ENCODE data around the gene OR2AT4.

The OR2AT4 gene

GRCh38 chr11:75096456-75097172 lies at the start of gene OR2AT4:
OR2AT4 (minus strand) TSS chr11:75096876.
- H3K4me1 ChIP-seq (ENCODE audit: control insufficient read depth, insufficient read depth, low read length) = 0 out of 2 replicates have a peak, but pooled peaks cover 3% of the 10 kb centered on the region
- no peaks in the 10 kb centered on the region for H3K27me3 ChIP-seq (ENCODE audit: control insufficient read depth, insufficient read depth, low read length)
- H3K4me3 ChIP-seq (ENCODE audit: low read depth, low read length) = no peak within 1 kb of the TSS
- peaks cover 6% of the 10 kb centered on the region; the same call in 1 of the 2 replicates for H3K9me3 ChIP-seq (ENCODE audit: control insufficient read depth, insufficient read depth, low read depth, low read length)
- no peak within 1 kb of the TSS for H3K9ac ChIP-seq (ENCODE audit: low read length)
- H3K36me3 ChIP-seq (ENCODE audit: control insufficient read depth, insufficient read depth, low read length) = no peaks in the 10 kb centered on the region
- no peak within 1 kb of the TSS for H3K27ac ChIP-seq (ENCODE audit: low read depth, low read length)

- Histone ChIP-seq H3K9me3 (ENCODE audit: control insufficient read depth, insufficient read depth, low read depth, low read length) (no peaks in the 10 kb centered on the region), H3K36me3 (ENCODE audit: control insufficient read depth, insufficient read depth, low read length) (no peaks in the 10 kb centered on the region), H3K27me3 (ENCODE audit: control insufficient read depth, insufficient read depth, low read length) (no peaks in the 10 kb centered on the region), H3K4me1 (ENCODE audit: control insufficient read depth, insufficient read depth, low read length) (peaks cover 11% of the 10 kb centered on the region), H3K4me3 (ENCODE audit: low read depth, low read length) (no peak overlapping the region), H3K27ac (ENCODE audit: low read depth, low read length) (no peak overlapping the region), H3K9ac (ENCODE audit: low read length) (no peak overlapping the region)
Measured at GRCh38 chr11:75145972-75146519, 49.4 kb upstream of the OR2AT4 start.

GRCh38 chr11:75145196-75145971 lies 48.7 kb upstream of the OR2AT4 start:
- no peak overlapping the region for H3K9ac ChIP-seq (ENCODE audit: low read length)

GRCh38 chr11:75144716-75145014 lies 48.0 kb upstream of the OR2AT4 start:
- H3K9me3 ChIP-seq (ENCODE audit: control insufficient read depth, insufficient read depth, low read depth, low read length) = no peaks in the 10 kb centered on the region
- no peak overlapping the region for H3K4me3 ChIP-seq (ENCODE audit: low read depth, low read length)
- H3K4me1 ChIP-seq (ENCODE audit: control insufficient read depth, insufficient read depth, low read length) = peaks cover 11% of the 10 kb centered on the region
- H3K27ac ChIP-seq (ENCODE audit: low read depth, low read length) = no peak overlapping the region
- no peaks in the 10 kb centered on the region for H3K27me3 ChIP-seq (ENCODE audit: control insufficient read depth, insufficient read depth, low read length)
- H3K9ac ChIP-seq (ENCODE audit: low read length) = no peak overlapping the region
- H3K36me3 ChIP-seq (ENCODE audit: control insufficient read depth, insufficient read depth, low read length) = no peaks in the 10 kb centered on the region

More at GRCh38 chr11:75145196-75145971, 48.7 kb upstream of the OR2AT4 start:
- Histone ChIP-seq H3K4me1 (ENCODE audit: control insufficient read depth, insufficient read depth, low read length) (peaks cover 11% of the 10 kb centered on the region), H3K4me3 (ENCODE audit: low read depth, low read length) (no peak overlapping the region), H3K36me3 (ENCODE audit: control insufficient read depth, insufficient read depth, low read length) (no peaks in the 10 kb centered on the region), H3K27ac (ENCODE audit: low read depth, low read length) (no peak overlapping the region), H3K9me3 (ENCODE audit: control insufficient read depth, insufficient read depth, low read depth, low read length) (no peaks in the 10 kb centered on the region), H3K27me3 (ENCODE audit: control insufficient read depth, insufficient read depth, low read length) (no peaks in the 10 kb centered on the region)

GRCh38 chr11:75143420-75143731 lies 46.7 kb upstream of the OR2AT4 start:
- Histone ChIP-seq H3K27ac (ENCODE audit: low read depth, low read length) (no peak overlapping the region), H3K9ac (ENCODE audit: low read length) (no peak overlapping the region), H3K4me3 (ENCODE audit: low read depth, low read length) (no peak overlapping the region), H3K9me3 (ENCODE audit: control insufficient read depth, insufficient read depth, low read depth, low read length) (no peaks in the 10 kb centered on the region), H3K27me3 (ENCODE audit: control insufficient read depth, insufficient read depth, low read length) (0 out of 2 replicates have a peak, but pooled peaks cover under 1% of the 10 kb centered on the region), H3K36me3 (ENCODE audit: control insufficient read depth, insufficient read depth, low read length) (no peaks in the 10 kb centered on the region), H3K4me1 (ENCODE audit: control insufficient read depth, insufficient read depth, low read length) (peaks cover 11% of the 10 kb centered on the region)

GRCh38 chr11:75142714-75143419 lies 46.2 kb upstream of the OR2AT4 start:
- Histone ChIP-seq H3K4me1 (ENCODE audit: control insufficient read depth, insufficient read depth, low read length) (peaks cover 11% of the 10 kb centered on the region), H3K36me3 (ENCODE audit: control insufficient read depth, insufficient read depth, low read length) (no peaks in the 10 kb centered on the region), H3K9me3 (ENCODE audit: control insufficient read depth, insufficient read depth, low read depth, low read length) (no peaks in the 10 kb centered on the region), H3K27me3 (ENCODE audit: control insufficient read depth, insufficient read depth, low read length) (peaks cover 6% of the 10 kb centered on the region; the same call in 1 of the 2 replicates), H3K4me3 (ENCODE audit: low read depth, low read length) (no peak overlapping the region), H3K27ac (ENCODE audit: low read depth, low read length) (no peak overlapping the region), H3K9ac (ENCODE audit: low read length) (no peak overlapping the region)

GRCh38 chr11:75141166-75141565 lies 44.5 kb upstream of the OR2AT4 start:
- no peak overlapping the region for H3K27ac ChIP-seq (ENCODE audit: low read depth, low read length)

GRCh38 chr11:75140269-75141138 lies 43.8 kb upstream of the OR2AT4 start:
- Histone ChIP-seq H3K27me3 (ENCODE audit: control insufficient read depth, insufficient read depth, low read length) (peaks cover 7% of the 10 kb centered on the region; the same call in 1 of the 2 replicates), H3K27ac (ENCODE audit: low read depth, low read length) (no peak overlapping the region), H3K9ac (ENCODE audit: low read length) (no peak overlapping the region), H3K36me3 (ENCODE audit: control insufficient read depth, insufficient read depth, low read length) (no peaks in the 10 kb centered on the region), H3K4me3 (ENCODE audit: low read depth, low read length) (no peak overlapping the region), H3K4me1 (ENCODE audit: control insufficient read depth, insufficient read depth, low read length) (peaks cover 11% of the 10 kb centered on the region), H3K9me3 (ENCODE audit: control insufficient read depth, insufficient read depth, low read depth, low read length) (no peaks in the 10 kb centered on the region)

More at GRCh38 chr11:75141166-75141565, 44.5 kb upstream of the OR2AT4 start:
- H3K9me3 ChIP-seq (ENCODE audit: control insufficient read depth, insufficient read depth, low read depth, low read length) = no peaks in the 10 kb centered on the region
- peaks cover 11% of the 10 kb centered on the region for H3K4me1 ChIP-seq (ENCODE audit: control insufficient read depth, insufficient read depth, low read length)
- H3K4me3 ChIP-seq (ENCODE audit: low read depth, low read length) = no peak overlapping the region
- H3K27me3 ChIP-seq (ENCODE audit: control insufficient read depth, insufficient read depth, low read length) = peaks cover 7% of the 10 kb centered on the region; the same call in 1 of the 2 replicates
- H3K9ac ChIP-seq (ENCODE audit: low read length) = no peak overlapping the region
- no peaks in the 10 kb centered on the region for H3K36me3 ChIP-seq (ENCODE audit: control insufficient read depth, insufficient read depth, low read length)

- H3K36me3 ChIP-seq (ENCODE audit: control insufficient read depth, insufficient read depth, low read length) = no peaks in the 10 kb centered on the region
- no peaks in the 10 kb centered on the region for H3K4me1 ChIP-seq (ENCODE audit: control insufficient read depth, insufficient read depth, low read length)
- peaks cover 3% of the 10 kb centered on the region; the same call in 1 of the 2 replicates for H3K9me3 ChIP-seq (ENCODE audit: control insufficient read depth, insufficient read depth, low read depth, low read length)
- H3K9ac ChIP-seq (ENCODE audit: low read length) = no peak overlapping the region
- H3K27me3 ChIP-seq (ENCODE audit: control insufficient read depth, insufficient read depth, low read length) = peaks cover 7% of the 10 kb centered on the region; the same call in 1 of the 2 replicates
- no peak overlapping the region for H3K27ac ChIP-seq (ENCODE audit: low read depth, low read length)
- H3K4me3 ChIP-seq (ENCODE audit: low read depth, low read length) = no peak overlapping the region
Measured at GRCh38 chr11:75135651-75136050, 39.0 kb upstream of the OR2AT4 start.

GRCh38 chr11:75135021-75135650 lies 38.5 kb upstream of the OR2AT4 start:
- H3K36me3 ChIP-seq (ENCODE audit: control insufficient read depth, insufficient read depth, low read length) = no peaks in the 10 kb centered on the region
- peaks cover 3% of the 10 kb centered on the region; the same call in 1 of the 2 replicates for H3K9me3 ChIP-seq (ENCODE audit: control insufficient read depth, insufficient read depth, low read depth, low read length)
- no peak overlapping the region for H3K9ac ChIP-seq (ENCODE audit: low read length)
- H3K4me3 ChIP-seq (ENCODE audit: low read depth, low read length) = no peak overlapping the region
- H3K27ac ChIP-seq (ENCODE audit: low read depth, low read length) = no peak overlapping the region
- no peaks in the 10 kb centered on the region for H3K4me1 ChIP-seq (ENCODE audit: control insufficient read depth, insufficient read depth, low read length)
- peaks cover 7% of the 10 kb centered on the region; the same call in 1 of the 2 replicates for H3K27me3 ChIP-seq (ENCODE audit: control insufficient read depth, insufficient read depth, low read length)
